Skeletal muscle tissue (tissue), 4 donors: Measurements from ENCODE around the gene COMMD10. TPM values are rescaled to one million over a fixed set of nuclear protein-coding genes. Genes with fewer than 3 reads are reported as not detected.

Experiments used
- H3K27ac ChIP-seq: one replicate; pipeline ENCODE4 v1.7.0; 2013; ENCODE audit warnings: mild to moderate bottlenecking, low read depth, low read length, inconsistent platforms
- H3K27me3 ChIP-seq, 3 donors: one replicate each; pipeline ENCODE4 v1.7.0; 2013; ENCODE audit warnings: low read length in 3 of 3; ENCODE audit not compliant: control insufficient read depth in 3 of 3, insufficient read depth in 3 of 3
- H3K36me3 ChIP-seq, 3 donors: one replicate each; pipeline ENCODE4 v1.7.0; 2013; ENCODE audit warnings: low read length in 3 of 3; ENCODE audit not compliant: control insufficient read depth in 3 of 3, insufficient read depth in 3 of 3
- H3K4me1 ChIP-seq, 3 donors: one replicate each; pipeline ENCODE4 v1.7.0; 2013; ENCODE audit warnings: low read length in 3 of 3, mild to moderate bottlenecking in 3 of 3; ENCODE audit not compliant: control insufficient read depth in 3 of 3, insufficient read depth in 3 of 3
- H3K4me3 ChIP-seq, 3 donors: one replicate each; pipeline ENCODE4 v1.7.0; 2013; ENCODE audit warnings: low read length in 3 of 3
- H3K9ac ChIP-seq, 3 donors: one replicate each; pipeline ENCODE4 v1.7.0; 2013; ENCODE audit warnings: low read length in 3 of 3, mild to moderate bottlenecking in 3 of 3, moderate library complexity in 2 of 3, low read depth in 1 of 3
- H3K9me3 ChIP-seq, 3 donors: one replicate each; pipeline ENCODE4 v1.7.0; 2013; ENCODE audit warnings: low read length in 3 of 3; ENCODE audit not compliant: control insufficient read depth in 3 of 3
- total RNA-seq: library from RNA; depleted of rRNA; stranded (reverse); fragments of >200 nt; gene quantifications from one replicate; pipeline ENCODE4 v1.2.3, GENCODE V29; 2014
- donor health status: Osteomylitis.

COMMD10 gene
- total RNA-seq, 1 donor from 2014 or later, result 37.1 TPM

- Histone ChIP-seq H3K9me3 (no peaks in the 10 kb centered on the region), H3K4me3 (no peak overlapping the region), H3K27me3 (no peaks in the 10 kb centered on the region), H3K4me1 (no peaks in the 10 kb centered on the region), H3K9ac (no peak overlapping the region), H3K36me3 (no peaks in the 10 kb centered on the region), H3K27ac (no peak overlapping the region)
Measured at GRCh38 chr5:116159006-116159405, 74.2 kb downstream of the COMMD10 start.

GRCh38 chr5:116174111-116174510 is 89.3 kb downstream of the COMMD10 start:
- no peak overlapping the region for H3K9ac ChIP-seq
- H3K4me3 ChIP-seq, result no peak overlapping the region
- peaks cover 0 to 4% (median 0%) of the 10 kb centered on the region in 3 donors for H3K9me3 ChIP-seq
- no peaks in the 10 kb centered on the region for H3K36me3 ChIP-seq
- H3K4me1 ChIP-seq, result no peaks in the 10 kb centered on the region
- H3K27me3 ChIP-seq, result no peaks in the 10 kb centered on the region
- H3K27ac ChIP-seq, result no peak overlapping the region

GRCh38 chr5:116176121-116176520 is 91.3 kb downstream of the COMMD10 start:
- Histone ChIP-seq H3K4me1 (no peaks in the 10 kb centered on the region), H3K4me3 (no peak overlapping the region), H3K27me3 (no peaks in the 10 kb centered on the region), H3K27ac (no peak overlapping the region), H3K9ac (no peak overlapping the region), H3K36me3 (no peaks in the 10 kb centered on the region), H3K9me3 (peaks cover 0 to 4% (median 0%) of the 10 kb centered on the region in 3 donors)

GRCh38 chr5:116178925-116179324 is 94.1 kb downstream of the COMMD10 start:
- no peak overlapping the region for H3K27ac ChIP-seq
- no peaks in the 10 kb centered on the region for H3K27me3 ChIP-seq
- peaks cover 0 to 4% (median 0%) of the 10 kb centered on the region in 3 donors for H3K9me3 ChIP-seq
- no peak overlapping the region for H3K9ac ChIP-seq
- H3K36me3 ChIP-seq, result no peaks in the 10 kb centered on the region
- no peak overlapping the region for H3K4me3 ChIP-seq
- H3K4me1 ChIP-seq, result no peaks in the 10 kb centered on the region

- Histone ChIP-seq H3K4me3 (no peak overlapping the region), H3K9me3 (no peaks in the 10 kb centered on the region), H3K27me3 (no peaks in the 10 kb centered on the region), H3K36me3 (no peaks in the 10 kb centered on the region), H3K27ac (no peak overlapping the region), H3K4me1 (no peaks in the 10 kb centered on the region), H3K9ac (no peak overlapping the region)
Measured at GRCh38 chr5:116209166-116209565, 124.3 kb downstream of the COMMD10 start.

- Histone ChIP-seq H3K4me3 (no peak overlapping the region), H3K9me3 (no peaks in the 10 kb centered on the region), H3K9ac (no peak overlapping the region), H3K27me3 (no peaks in the 10 kb centered on the region), H3K4me1 (no peaks in the 10 kb centered on the region), H3K36me3 (no peaks in the 10 kb centered on the region), H3K27ac (no peak overlapping the region)
Measured at GRCh38 chr5:116212225-116212624, 127.4 kb downstream of the COMMD10 start.

- H3K9me3 ChIP-seq, result no peaks in the 10 kb centered on the region
- no peak overlapping the region for H3K27ac ChIP-seq
- no peaks in the 10 kb centered on the region for H3K27me3 ChIP-seq
- H3K36me3 ChIP-seq, result no peaks in the 10 kb centered on the region
- no peaks in the 10 kb centered on the region for H3K4me1 ChIP-seq
- H3K9ac ChIP-seq, result no peak overlapping the region
- no peak overlapping the region for H3K4me3 ChIP-seq
Measured at GRCh38 chr5:116216246-116216645, 131.4 kb downstream of the COMMD10 start.

- Histone ChIP-seq H3K27me3 (no peaks in the 10 kb centered on the region), H3K4me3 (no peak overlapping the region), H3K9me3 (no peaks in the 10 kb centered on the region), H3K36me3 (no peaks in the 10 kb centered on the region), H3K27ac (no peak overlapping the region), H3K9ac (no peak overlapping the region), H3K4me1 (no peaks in the 10 kb centered on the region)
Measured at GRCh38 chr5:116225281-116225922, 140.6 kb downstream of the COMMD10 start.

GRCh38 chr5:116229131-116229689 is 144.4 kb downstream of the COMMD10 start:
- H3K36me3 ChIP-seq, result no peaks in the 10 kb centered on the region
- H3K27me3 ChIP-seq, result no peaks in the 10 kb centered on the region
- no peak overlapping the region for H3K9ac ChIP-seq
- H3K4me3 ChIP-seq, result no peak overlapping the region
- no peaks in the 10 kb centered on the region for H3K4me1 ChIP-seq
- no peak overlapping the region for H3K27ac ChIP-seq
- no peaks in the 10 kb centered on the region for H3K9me3 ChIP-seq

GRCh38 chr5:116231288-116231687 is 146.5 kb downstream of the COMMD10 start:
- no peak overlapping the region for H3K27ac ChIP-seq
- no peak overlapping the region for H3K9ac ChIP-seq
- H3K27me3 ChIP-seq, result no peaks in the 10 kb centered on the region
- H3K4me1 ChIP-seq, result no peaks in the 10 kb centered on the region
- no peaks in the 10 kb centered on the region for H3K9me3 ChIP-seq
- no peak overlapping the region for H3K4me3 ChIP-seq
- H3K36me3 ChIP-seq, result no peaks in the 10 kb centered on the region
